Adrenal gland (tissue), 12 donors: ENCODE data around the gene ADAM33. TPM values are rescaled to one million over a fixed set of nuclear protein-coding genes. Genes with fewer than 3 reads are reported as not detected.

Experiments
- DNase-seq, 7 donors: peaks; one replicate each; pipeline ENCODE4 v3.0.0-alpha.2; 2019 to 2020
- H3K27ac ChIP-seq, 5 donors: fragments of 200-600 bp; sonication (generic) in 4 of 5; 1 replicate in 3 of 5; 2 replicates in 2 of 5; pipeline versions ENCODE4 v1.5.1 to v1.8.0; 2016 to 2020; ENCODE audit warnings: mild to moderate bottlenecking in 1 of 5
- H3K27me3 ChIP-seq: fragments of 200-600 bp; 2 replicates; pipeline ENCODE4 v1.8.0; 2021
- H3K36me3 ChIP-seq, 2 donors: fragments of 200-600 bp; replicated peaks in 1 of 2; 1 replicate in 1 of 2; 2 replicates in 1 of 2; pipeline versions ENCODE4 v1.5.1 to v1.8.0; 2018 to 2022
- H3K4me1 ChIP-seq, 2 donors: fragments of 200-600 bp; replicated peaks in 1 of 2; 1 replicate in 1 of 2; 2 replicates in 1 of 2; pipeline versions ENCODE4 v1.5.1 to v1.8.0; 2018 to 2021
- H3K4me3 ChIP-seq, 4 donors: fragments of 200-600 bp; sonication (generic) in 3 of 4; one replicate each; pipeline ENCODE4 v1.5.1; 2016 to 2018
- H3K9me3 ChIP-seq, 3 donors: fragments of 200-600 bp; sonication (generic) in 1 of 3; replicated peaks in 1 of 3; 1 replicate in 2 of 3; 2 replicates in 1 of 3; pipeline versions ENCODE4 v1.5.1 to v1.8.0; 2016 to 2021
- POLR2A ChIP-seq, 2 donors: fragments of 450-650 bp; IDR thresholded peaks; one replicate each; pipeline ENCODE4 v1.6.1; 2017; ENCODE audit warnings: antibody characterized with exemption in 2 of 2, mild to moderate bottlenecking in 2 of 2, moderate library complexity in 1 of 2
- WGBS, 4 donors: extraction: QIAGEN DNeasy Blood & Tissue Kit in 2 of 4; methylation state at CpG; one replicate each; pipeline versions ENCODE4 v1.1.5 to v1.1.7; 2013 to 2017; 5-methylcytosine and 5-hydroxymethylcytosine counted together
- intact Hi-C, 2 donors: fragments of 100-400 bp; cut with DNase I; formaldehyde crosslinking; loops; one replicate each; pipeline versions ENCODE4 v1.14.1 to v1.15.0; 2022 to 2023
- polyA plus RNA-seq, 3 donors: library from polyadenylated mRNA; stranded (reverse); fragments of 200-250 nt in 2 of 3; fragments of 350-450 nt in 1 of 3; fragmentation: Illumina TruSeq in 1 of 3; extraction: RNeasy Lipid Tissue Mini Kit (QIAGEN cat#74804) in 1 of 3; gene quantifications; one replicate each; pipeline ENCODE4 v1.2.3, GENCODE V29; 2013 to 2014
- total RNA-seq, 9 donors: library from RNA; depleted of rRNA in 4 of 9; stranded (reverse); fragments of >200 nt in 4 of 9; fragments of 120-200 nt in 1 of 9; fragmentation: NEBNext Ultra II Directional in 1 of 9; extraction: Animal tissue kit (Norgen Biotek cat#: 25700) in 1 of 9; gene quantifications; one replicate each; pipeline versions ENCODE4 v1.1.0 to v1.2.4, GENCODE V29; 2013 to 2023
- TF ChIP-seq, protein P1 (sequence below), 6 experiments: fragments of 450-650 bp in 4 of 6; fragments of 200-600 bp in 2 of 6; sonication (generic) in 1 of 6; IDR thresholded peaks; 1 replicate in 5 of 6; 2 replicates in 1 of 6; pipeline versions ENCODE4 v1.5.1 to v1.8.0; 2016 to 2021; ENCODE audit warnings: antibody characterized with exemption in 6 of 6, mild to moderate bottlenecking in 2 of 6, moderate library complexity in 1 of 6
- donor health status: healthy with polysubstance abuse.
- donor health status: Bipolar disorder and iron deficiency.
- donor health status: DM: yes; HTN: yes; CAD: no.
- donor health status: DM: no; HTN: no; CAD: no.
- donor health status: DM: no; HTN: no; CAD: no.
- donor health status: DM: yes; HTN: yes; CAD: no.

Gene ADAM33
- total and polyA plus RNA-seq, 12 donors = 0.42 to 65.0 (median 2.0) TPM

DNA sequence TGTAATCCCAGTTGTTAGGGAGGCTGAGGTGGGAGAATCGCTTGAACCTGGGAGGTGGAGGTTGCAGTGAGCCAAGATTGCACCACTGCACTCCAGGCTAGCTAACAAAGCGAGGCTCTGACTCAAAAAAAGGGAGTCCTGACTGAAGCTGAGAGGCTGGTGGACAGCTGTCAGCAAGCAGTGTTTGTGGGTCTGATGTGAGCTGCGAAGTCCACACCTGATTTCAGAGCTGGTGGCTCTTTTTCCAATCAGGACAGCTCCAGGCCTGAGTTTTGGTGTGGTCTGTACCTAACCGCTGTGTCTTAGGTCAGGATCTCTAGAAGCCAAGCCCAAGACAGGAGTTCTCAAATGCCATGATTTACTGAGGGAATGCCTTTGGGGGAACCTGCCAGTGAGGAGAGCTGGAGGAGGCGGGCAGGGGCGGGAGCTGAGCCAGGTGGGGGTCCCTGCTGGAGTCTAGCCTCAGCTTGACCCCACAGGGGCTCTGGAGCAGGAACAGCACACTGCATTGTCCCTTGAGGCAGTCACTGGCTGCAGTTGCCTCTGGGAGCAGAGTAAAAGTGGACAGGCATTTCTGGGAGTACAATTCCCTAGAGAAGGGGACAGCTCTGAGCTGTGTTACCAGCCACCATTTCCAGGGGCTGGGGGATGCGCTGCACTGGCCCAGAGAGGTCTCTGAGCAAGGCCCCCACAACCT, 23.6 kb downstream of the ADAM33 start:
- DNase-seq = peak in 3 of 7 donors; percentile 1 to 5 (median 3)
- intact Hi-C loops = no loop called here

DNA sequence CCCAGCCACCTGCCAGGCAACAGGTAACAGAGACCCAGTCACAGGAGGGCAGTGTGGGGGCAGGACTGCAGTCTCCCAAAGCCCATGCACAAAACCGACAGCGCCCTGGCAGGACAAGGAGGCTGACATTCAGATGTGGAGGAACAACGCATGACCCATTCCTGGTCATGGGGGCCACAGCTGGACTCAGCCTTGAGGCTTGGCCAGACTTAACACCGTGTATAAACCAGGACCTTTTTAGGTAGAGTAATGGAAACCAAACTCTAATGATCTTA, 26.7 kb downstream of the ADAM33 start:
- TF ChIP-seq, protein P1, sequence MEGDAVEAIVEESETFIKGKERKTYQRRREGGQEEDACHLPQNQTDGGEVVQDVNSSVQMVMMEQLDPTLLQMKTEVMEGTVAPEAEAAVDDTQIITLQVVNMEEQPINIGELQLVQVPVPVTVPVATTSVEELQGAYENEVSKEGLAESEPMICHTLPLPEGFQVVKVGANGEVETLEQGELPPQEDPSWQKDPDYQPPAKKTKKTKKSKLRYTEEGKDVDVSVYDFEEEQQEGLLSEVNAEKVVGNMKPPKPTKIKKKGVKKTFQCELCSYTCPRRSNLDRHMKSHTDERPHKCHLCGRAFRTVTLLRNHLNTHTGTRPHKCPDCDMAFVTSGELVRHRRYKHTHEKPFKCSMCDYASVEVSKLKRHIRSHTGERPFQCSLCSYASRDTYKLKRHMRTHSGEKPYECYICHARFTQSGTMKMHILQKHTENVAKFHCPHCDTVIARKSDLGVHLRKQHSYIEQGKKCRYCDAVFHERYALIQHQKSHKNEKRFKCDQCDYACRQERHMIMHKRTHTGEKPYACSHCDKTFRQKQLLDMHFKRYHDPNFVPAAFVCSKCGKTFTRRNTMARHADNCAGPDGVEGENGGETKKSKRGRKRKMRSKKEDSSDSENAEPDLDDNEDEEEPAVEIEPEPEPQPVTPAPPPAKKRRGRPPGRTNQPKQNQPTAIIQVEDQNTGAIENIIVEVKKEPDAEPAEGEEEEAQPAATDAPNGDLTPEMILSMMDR (IDR thresholded peaks at IDR 0.05) = no peak
- no peak overlapping the region for H3K4me3 ChIP-seq
- peak in 2 of 7 donors; percentile 0 to 3 for DNase-seq
- no peaks in the 10 kb centered on the region for H3K9me3 ChIP-seq
- H3K27me3 ChIP-seq = peaks cover 9% of the 10 kb centered on the region
- WGBS, 4 donors = 70 to 100% (median 91%) methylated on average over 3 to 4 of the region's 4 CpGs; no CpG with 5 or more reads in 1 of the 4 donors
- no peaks in the 10 kb centered on the region for H3K36me3 ChIP-seq
- no peaks in the 10 kb centered on the region for H3K4me1 ChIP-seq
- intact Hi-C loops = no loop called here
- no peak overlapping the region for H3K27ac ChIP-seq

More for the DNA sequence above, 23.6 kb downstream of the ADAM33 start:
- Histone ChIP-seq H3K27ac (no peak overlapping the region), H3K4me1 (no peaks in the 10 kb centered on the region), H3K36me3 (no peaks in the 10 kb centered on the region), H3K4me3 (no peak overlapping the region), H3K9me3 (no peaks in the 10 kb centered on the region), H3K27me3 (peaks cover 22% of the 10 kb centered on the region)
- no peak for TF ChIP-seq POLR2A (IDR thresholded peaks at IDR 0.05)
- TF ChIP-seq, protein P1 (IDR thresholded peaks at IDR 0.05) = no peak
- WGBS, 4 donors = 82 to 94% (median 92%) methylated on average over 5 to 7 of the region's 7 CpGs

DNA sequence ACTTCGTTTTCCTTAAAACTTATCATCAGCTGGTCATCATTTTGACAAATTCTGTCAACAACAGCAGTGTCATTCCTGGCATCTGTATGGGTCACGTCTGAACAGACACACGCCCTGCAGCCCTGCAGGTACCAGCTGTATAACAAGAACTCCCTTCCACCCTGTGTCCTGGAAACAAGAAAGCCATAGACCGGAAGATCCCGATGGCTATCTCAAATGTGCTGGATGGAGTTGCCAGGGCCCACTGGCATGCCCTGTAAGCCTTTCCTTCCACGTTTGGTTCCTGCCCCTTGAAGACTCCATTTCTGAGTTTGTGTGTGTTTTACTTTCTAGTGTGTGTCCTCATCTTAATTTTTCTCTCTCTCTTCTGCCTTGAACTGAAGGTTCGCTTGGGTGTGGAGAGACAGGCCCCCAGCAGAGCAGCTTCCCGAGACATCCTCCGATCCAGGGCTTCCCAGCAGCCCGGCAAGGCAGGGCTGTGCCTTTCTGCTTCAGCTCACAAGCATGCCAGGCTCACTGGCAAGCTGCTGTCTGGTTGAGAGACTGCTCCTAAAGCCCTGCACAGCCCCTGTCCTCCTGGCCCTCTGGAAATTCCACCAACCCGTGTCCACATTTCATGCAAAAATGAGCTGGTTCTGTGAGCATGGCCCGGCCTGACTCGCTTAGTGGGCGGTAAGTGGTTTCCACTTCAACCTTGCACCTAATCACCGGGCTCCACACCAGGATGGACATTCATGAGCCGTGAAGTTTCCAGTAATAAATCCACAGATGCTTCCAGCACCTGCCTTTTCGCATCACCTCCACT, 27.3 kb downstream of the ADAM33 start:
- H3K4me3 ChIP-seq = no peak overlapping the region
- WGBS, 4 donors = 82 to 87% (median 84%) methylated on average over 15 to 17 of the region's 17 CpGs
- peaks cover 0 to under 1% of the 10 kb centered on the region in 2 donors for H3K36me3 ChIP-seq
- no peaks in the 10 kb centered on the region for H3K9me3 ChIP-seq
- intact Hi-C loops = no loop called here
- H3K27me3 ChIP-seq = peaks cover 4% of the 10 kb centered on the region
- TF ChIP-seq, protein P1 (IDR thresholded peaks at IDR 0.05) = no peak
- no peak for TF ChIP-seq POLR2A (IDR thresholded peaks at IDR 0.05)
- H3K27ac ChIP-seq = no peak overlapping the region
- H3K4me1 ChIP-seq = no peaks in the 10 kb centered on the region
- peak in 1 of 7 donors; percentile 8 for DNase-seq

DNA sequence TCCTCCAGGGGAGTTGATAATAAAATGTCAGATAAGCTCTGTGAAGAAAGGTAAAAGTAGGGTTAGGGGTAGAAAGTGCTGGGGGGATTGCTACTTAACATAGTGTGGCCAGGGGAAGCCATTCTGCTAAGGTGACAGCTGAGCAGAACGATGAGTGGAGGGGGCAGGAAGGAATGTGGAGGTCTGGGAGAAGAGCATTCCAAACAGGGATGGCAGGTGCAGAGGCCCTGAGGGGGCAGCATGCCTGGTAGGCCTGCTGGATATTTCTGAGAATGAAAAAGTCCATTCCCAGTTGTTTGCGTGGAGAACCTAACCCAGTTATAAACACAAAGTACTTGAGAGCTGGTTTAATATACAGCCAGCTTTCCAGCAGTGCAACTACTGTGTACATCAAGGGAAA, 27.9 kb downstream of the ADAM33 start:
- no peak for DNase-seq
- Histone ChIP-seq H3K27me3 (no peaks in the 10 kb centered on the region), H3K9me3 (no peaks in the 10 kb centered on the region), H3K36me3 (peaks cover 0 to 7% of the 10 kb centered on the region in 2 donors), H3K27ac (no peak overlapping the region), H3K4me3 (no peak overlapping the region), H3K4me1 (no peaks in the 10 kb centered on the region)
- intact Hi-C loops = no loop called here
- TF ChIP-seq, protein P1 (IDR thresholded peaks at IDR 0.05) = no peak
- no peak for TF ChIP-seq POLR2A (IDR thresholded peaks at IDR 0.05)
- 63 to 83% (median 76%) methylated on average over 2 of the region's 2 CpGs for WGBS, 4 donors
